ENCODE results near the gene URM1.
"Not testable (repeated sequence)": the region's sequence is repeated elsewhere in the genome, so short reads cannot be mapped to it uniquely, and the experiment has no call there.

Gene URM1

GRCh38 chr9:128370752-128371629 lies at the start of gene URM1:
TSS of gene URM1 (plus strand) at chr9:128371374. CDS start at chr9:128371381, 7 bp downstream.
- peak; percentile 57 to 99 (median 95) for DNase-seq

- DNase-seq = no peak
These were observed 49.2 kb upstream of the URM1 start for GRCh38 chr9:128321879-128322403.

- peak in 55 of 56 donors; percentile 61 to 100 (median 93) for DNase-seq
These were observed 48.6 kb upstream of the URM1 start, which contains the start of the genes COQ4 and TRUB2 for GRCh38 chr9:128322404-128323211. TSS of gene COQ4 (plus strand) at chr9:128322839. CDS start at chr9:128322859, 20 bp downstream. TSS of gene TRUB2 (minus strand) at chr9:128322447. CDS start at chr9:128322408, 39 bp downstream.

- DNase-seq = no peak
These were observed 47.9 kb upstream of the URM1 start for GRCh38 chr9:128323212-128323730.

- no peak for DNase-seq
These were observed 47.4 kb upstream of the URM1 start for GRCh38 chr9:128323791-128324190.

- DNase-seq = no peak
These were observed 46.8 kb upstream of the URM1 start for GRCh38 chr9:128324401-128324800.

GRCh38 chr9:128325629-128326028 lies 45.5 kb upstream of the URM1 start:
- no peak for DNase-seq

GRCh38 chr9:128333451-128333869 lies 37.7 kb upstream of the URM1 start:
- no peak for DNase-seq

- no peak for DNase-seq
These were observed 36.0 kb upstream of the URM1 start for GRCh38 chr9:128335161-128335560.

GRCh38 chr9:128335914-128336313 lies 35.3 kb upstream of the URM1 start:
- no peak for DNase-seq

GRCh38 chr9:128337936-128338335 lies 33.2 kb upstream of the URM1 start:
- no peak for DNase-seq

- not testable (repeated sequence) for DNase-seq
These were observed 32.1 kb upstream of the URM1 start for GRCh38 chr9:128338852-128339614.

- peak in 51 of 56 donors; percentile 8 to 81 (median 53) for DNase-seq
These were observed 31.1 kb upstream of the URM1 start, which contains the start of gene SLC27A4 for GRCh38 chr9:128339761-128340690. TSS of gene SLC27A4 (plus strand) at chr9:128340527. CDS start at chr9:128343133, 2,606 bp downstream.

- DNase-seq = peak in 8 of 56 donors; percentile 24 to 57 (median 42)
These were observed 30.3 kb upstream of the URM1 start for GRCh38 chr9:128340691-128341434.

- DNase-seq = peak in 40 of 56 donors; percentile 2 to 65 (median 20)
These were observed 29.7 kb upstream of the URM1 start for GRCh38 chr9:128341435-128341849.

GRCh38 chr9:128342971-128343680 lies 28.0 kb upstream of the URM1 start:
- DNase-seq = no peak

GRCh38 chr9:128343855-128344254 lies 27.3 kb upstream of the URM1 start:
- no peak for DNase-seq
